Uterus (tissue), 2 donors: ENCODE results near the gene ANKRD11.

ENCODE experiments used
- POLR2A ChIP-seq, 2 donors: fragments of 450-650 bp; IDR thresholded peaks; one replicate each; pipeline ENCODE4 v1.6.1; 2016; ENCODE audit warnings: antibody characterized with exemption in 2 of 2, mild to moderate bottlenecking in 1 of 2, moderate library complexity in 1 of 2
- TF ChIP-seq, protein P1 (sequence below), 4 experiments: fragments of 200-600 bp in 2 of 4; fragments of 450-650 bp in 2 of 4; sonication (generic) in 2 of 4; IDR thresholded peaks; one replicate each; pipeline ENCODE4 v1.5.1; 2016 to 2019; ENCODE audit warnings: antibody characterized with exemption in 4 of 4, mild to moderate bottlenecking in 2 of 4, moderate library complexity in 1 of 4

DNA sequence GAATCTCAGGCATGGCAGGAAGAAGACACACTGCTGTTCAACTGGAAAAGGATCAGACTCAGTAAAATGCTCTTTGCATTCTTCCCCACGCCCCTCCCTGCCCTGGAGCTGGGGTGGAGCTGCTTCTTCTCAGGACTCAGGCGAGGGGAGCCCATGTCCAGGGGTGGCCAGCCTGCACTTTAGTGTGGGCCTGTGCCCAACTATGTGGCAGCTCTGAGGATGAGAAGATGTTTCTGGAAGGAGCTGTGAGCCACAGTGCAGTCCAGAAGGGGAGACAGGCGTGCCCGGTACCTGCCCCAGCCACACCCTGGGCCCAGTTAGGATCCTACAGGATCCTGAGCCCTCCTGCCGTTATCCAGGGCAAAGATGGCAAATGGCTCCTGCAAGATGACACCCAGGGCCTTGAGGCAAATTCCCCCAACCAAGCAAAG, 120.3 kb downstream of the ANKRD11 start:
- TF ChIP-seq, protein P1, sequence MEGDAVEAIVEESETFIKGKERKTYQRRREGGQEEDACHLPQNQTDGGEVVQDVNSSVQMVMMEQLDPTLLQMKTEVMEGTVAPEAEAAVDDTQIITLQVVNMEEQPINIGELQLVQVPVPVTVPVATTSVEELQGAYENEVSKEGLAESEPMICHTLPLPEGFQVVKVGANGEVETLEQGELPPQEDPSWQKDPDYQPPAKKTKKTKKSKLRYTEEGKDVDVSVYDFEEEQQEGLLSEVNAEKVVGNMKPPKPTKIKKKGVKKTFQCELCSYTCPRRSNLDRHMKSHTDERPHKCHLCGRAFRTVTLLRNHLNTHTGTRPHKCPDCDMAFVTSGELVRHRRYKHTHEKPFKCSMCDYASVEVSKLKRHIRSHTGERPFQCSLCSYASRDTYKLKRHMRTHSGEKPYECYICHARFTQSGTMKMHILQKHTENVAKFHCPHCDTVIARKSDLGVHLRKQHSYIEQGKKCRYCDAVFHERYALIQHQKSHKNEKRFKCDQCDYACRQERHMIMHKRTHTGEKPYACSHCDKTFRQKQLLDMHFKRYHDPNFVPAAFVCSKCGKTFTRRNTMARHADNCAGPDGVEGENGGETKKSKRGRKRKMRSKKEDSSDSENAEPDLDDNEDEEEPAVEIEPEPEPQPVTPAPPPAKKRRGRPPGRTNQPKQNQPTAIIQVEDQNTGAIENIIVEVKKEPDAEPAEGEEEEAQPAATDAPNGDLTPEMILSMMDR (IDR thresholded peaks at IDR 0.05) = no peak
- no peak for TF ChIP-seq POLR2A (IDR thresholded peaks at IDR 0.05)
